Kidney epithelial cell (primary cell): ENCODE data around the gene CELSR1. TPM values are rescaled to one million over a fixed set of nuclear protein-coding genes. Genes with fewer than 3 reads are reported as not detected.
A peak's percentile ranks its signal among the peaks of the same experiment; 100 is the strongest.

Experiments
- DNase-seq: peaks from one replicate; pipeline ENCODE4 v3.0.0-alpha.2; 2010; ENCODE audit warnings: low read depth
- H3K27me3 ChIP-seq: 2 replicates; pipeline ENCODE4 v1.6.0; 2011; ENCODE audit warnings: low read length; ENCODE audit not compliant: control insufficient read depth, insufficient read depth
- H3K36me3 ChIP-seq: 2 replicates; pipeline ENCODE4 v1.5.1; 2011; ENCODE audit warnings: low read length; ENCODE audit not compliant: control insufficient read depth, insufficient read depth
- H3K4me3 ChIP-seq: 2 replicates; pipeline ENCODE4 v1.5.1; 2011; ENCODE audit warnings: low read depth, mild to moderate bottlenecking, control low read depth, low read length
- total RNA-seq: library from RNA; depleted of rRNA; stranded (reverse); fragments of >200 nt; gene quantifications from 2 replicates; pipeline ENCODE4 v1.2.3, GENCODE V29; 2015
- TF ChIP-seq, protein P1 (sequence below): IDR thresholded peaks from 2 replicates; pipeline ENCODE4 v1.5.1; 2011; ENCODE audit warnings: mild to moderate bottlenecking, moderate library complexity, low read length, control low read depth, inconsistent platforms; ENCODE audit not compliant: insufficient read depth, poor library complexity, severe bottlenecking

CELSR1 gene
- total RNA-seq, 1 donor from 2014 or later, result 180 TPM

GRCh38 chr22:46391486-46392136 lies 145.8 kb downstream of the CELSR1 start:
- peaks cover 4% of the 10 kb centered on the region for H3K36me3 ChIP-seq
- no peak for DNase-seq

GRCh38 chr22:46390652-46391301 lies 146.6 kb downstream of the CELSR1 start:
- Histone ChIP-seq H3K36me3 (peaks cover 5% of the 10 kb centered on the region), H3K4me3 (no peak overlapping the region), H3K27me3 (no peaks in the 10 kb centered on the region)
- TF ChIP-seq, protein P1, sequence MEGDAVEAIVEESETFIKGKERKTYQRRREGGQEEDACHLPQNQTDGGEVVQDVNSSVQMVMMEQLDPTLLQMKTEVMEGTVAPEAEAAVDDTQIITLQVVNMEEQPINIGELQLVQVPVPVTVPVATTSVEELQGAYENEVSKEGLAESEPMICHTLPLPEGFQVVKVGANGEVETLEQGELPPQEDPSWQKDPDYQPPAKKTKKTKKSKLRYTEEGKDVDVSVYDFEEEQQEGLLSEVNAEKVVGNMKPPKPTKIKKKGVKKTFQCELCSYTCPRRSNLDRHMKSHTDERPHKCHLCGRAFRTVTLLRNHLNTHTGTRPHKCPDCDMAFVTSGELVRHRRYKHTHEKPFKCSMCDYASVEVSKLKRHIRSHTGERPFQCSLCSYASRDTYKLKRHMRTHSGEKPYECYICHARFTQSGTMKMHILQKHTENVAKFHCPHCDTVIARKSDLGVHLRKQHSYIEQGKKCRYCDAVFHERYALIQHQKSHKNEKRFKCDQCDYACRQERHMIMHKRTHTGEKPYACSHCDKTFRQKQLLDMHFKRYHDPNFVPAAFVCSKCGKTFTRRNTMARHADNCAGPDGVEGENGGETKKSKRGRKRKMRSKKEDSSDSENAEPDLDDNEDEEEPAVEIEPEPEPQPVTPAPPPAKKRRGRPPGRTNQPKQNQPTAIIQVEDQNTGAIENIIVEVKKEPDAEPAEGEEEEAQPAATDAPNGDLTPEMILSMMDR, result peak; percentile 58
- DNase-seq, result no peak

More at GRCh38 chr22:46391486-46392136, 145.8 kb downstream of the CELSR1 start:
- Histone ChIP-seq H3K27me3 (no peaks in the 10 kb centered on the region), H3K4me3 (no peak overlapping the region)
- TF ChIP-seq, protein P1, result no peak

GRCh38 chr22:46390105-46390651 lies 147.2 kb downstream of the CELSR1 start:
- TF ChIP-seq, protein P1, result no peak
- Histone ChIP-seq H3K4me3 (no peak overlapping the region), H3K36me3 (peaks cover 5% of the 10 kb centered on the region), H3K27me3 (no peaks in the 10 kb centered on the region)
- no peak for DNase-seq

DNA sequence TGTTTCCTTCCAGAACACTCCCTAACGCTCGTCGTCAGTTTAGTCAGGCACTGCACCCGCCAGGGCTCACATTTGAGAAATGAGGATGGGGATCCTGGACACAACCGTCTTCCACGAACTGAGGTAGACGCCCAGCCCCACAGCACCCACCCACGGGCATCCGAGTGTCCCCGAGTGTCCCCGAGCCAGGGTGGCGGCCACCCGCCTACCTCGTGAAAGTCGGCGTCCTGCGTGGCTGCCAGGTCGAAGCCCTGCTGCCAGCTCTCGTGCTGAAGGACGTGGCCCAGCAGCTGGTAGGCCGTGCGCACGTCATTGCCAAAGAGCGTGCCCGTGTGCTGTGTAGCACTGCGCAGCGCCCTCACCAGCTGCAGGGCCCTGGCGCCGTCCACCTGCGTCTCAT lies 148.3 kb downstream of the CELSR1 start:
- Histone ChIP-seq H3K27me3 (no peaks in the 10 kb centered on the region), H3K4me3 (no peak overlapping the region), H3K36me3 (peaks cover 5% of the 10 kb centered on the region)
- TF ChIP-seq, protein P1, result no peak
- DNase-seq, result no peak

DNA sequence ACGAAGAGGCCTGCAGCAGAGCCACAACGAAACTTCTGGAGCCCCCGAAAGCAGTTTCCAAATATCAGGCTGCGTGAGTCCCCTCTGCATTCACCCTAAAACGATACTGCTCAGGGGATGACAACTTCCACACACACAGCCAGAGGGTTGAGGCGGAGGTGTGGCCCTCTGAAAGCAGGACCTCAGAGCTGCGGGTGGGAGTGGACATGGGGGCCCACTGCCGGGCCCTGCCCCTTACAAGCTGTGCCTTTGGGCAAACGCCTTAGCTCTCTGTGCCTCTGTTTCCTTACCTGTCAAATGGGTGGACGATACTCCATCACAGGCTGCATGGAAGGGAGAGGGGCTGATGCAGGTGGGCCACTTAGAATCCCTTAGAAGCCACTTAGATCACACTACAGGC lies 148.8 kb downstream of the CELSR1 start:
- no peak for DNase-seq
- no peaks in the 10 kb centered on the region for H3K27me3 ChIP-seq
- H3K36me3 ChIP-seq, result peaks cover 5% of the 10 kb centered on the region
- TF ChIP-seq, protein P1, result no peak
- H3K4me3 ChIP-seq, result no peak overlapping the region
